LNCaP clone FGC (cell line): Measurements from ENCODE around the gene TRA2A.

Source experiments
- DNase-seq: peaks from one replicate; pipeline ENCODE4 v3.0.0-alpha.2; 2011; ENCODE audit warnings: low read depth
- H3K4me3 ChIP-seq: 2 replicates; pipeline ENCODE4 v1.5.1; 2011; ENCODE audit warnings: mild to moderate bottlenecking, low read depth, low read length, control low read depth
- CTCF ChIP-seq: IDR thresholded peaks from 2 replicates; pipeline ENCODE4 v1.5.1; 2012; ENCODE audit warnings: mild to moderate bottlenecking; ENCODE audit not compliant: control insufficient read depth, insufficient read depth; ENCODE audit errors: extremely low read depth

The TRA2A gene

GRCh38 chr7:23531794-23532489 lies at the start of gene TRA2A:
Gene TRA2A (minus strand): TSS chr7:23531981. CDS start chr7:23531824, 157 bp downstream.
- TF ChIP-seq CTCF: no peak
- DNase-seq: peak; percentile 82
- H3K4me3 ChIP-seq: peak within 1 kb of the TSS; percentile 99

GRCh38 chr7:23570592-23571200 lies 38.9 kb upstream of the TRA2A start:
- TF ChIP-seq CTCF: peak; percentile 84
- DNase-seq: peak; percentile 37
- no peak overlapping the region for H3K4me3 ChIP-seq

- H3K4me3 ChIP-seq: no peak overlapping the region
- DNase-seq: no peak
- TF ChIP-seq CTCF: no peak
Measured at GRCh38 chr7:23558303-23558702, 26.5 kb upstream of the TRA2A start.

GRCh38 chr7:23547662-23548061 lies 15.9 kb upstream of the TRA2A start:
- no peak for TF ChIP-seq CTCF
- DNase-seq: no peak
- no peak overlapping the region for H3K4me3 ChIP-seq

GRCh38 chr7:23546897-23547572 lies 15.3 kb upstream of the TRA2A start:
- peak; percentile 96 for TF ChIP-seq CTCF
- DNase-seq: peak; percentile 81
- no peak overlapping the region for H3K4me3 ChIP-seq

GRCh38 chr7:23545493-23545892 lies 13.7 kb upstream of the TRA2A start:
- no peak overlapping the region for H3K4me3 ChIP-seq
- no peak for DNase-seq
- TF ChIP-seq CTCF: no peak

GRCh38 chr7:23544913-23545354 lies 13.2 kb upstream of the TRA2A start:
- no peak for DNase-seq
- peak; percentile 86 for TF ChIP-seq CTCF
- no peak overlapping the region for H3K4me3 ChIP-seq
